Measurements from ENCODE around the gene GRAP2.

GRCh38 chr22:39900306-39901227 lies at the start of gene GRAP2:
- no peak for TF ChIP-seq CTCF (conservative IDR thresholded peaks at IDR 0.05; ENCODE audit: low read depth, low read length)
- no peak for TF ChIP-seq EZH2 (IDR thresholded peaks at IDR 0.05; ENCODE audit: low read length, unreplicated experiment)
- no peak for TF ChIP-seq EZH2phosphoT487 (IDR thresholded peaks at IDR 0.05; ENCODE audit: borderline replicate concordance, low read length)

Data from PC-3 (cell line).